ENCODE results near the gene WFIKKN2.

Gene WFIKKN2

DNA sequence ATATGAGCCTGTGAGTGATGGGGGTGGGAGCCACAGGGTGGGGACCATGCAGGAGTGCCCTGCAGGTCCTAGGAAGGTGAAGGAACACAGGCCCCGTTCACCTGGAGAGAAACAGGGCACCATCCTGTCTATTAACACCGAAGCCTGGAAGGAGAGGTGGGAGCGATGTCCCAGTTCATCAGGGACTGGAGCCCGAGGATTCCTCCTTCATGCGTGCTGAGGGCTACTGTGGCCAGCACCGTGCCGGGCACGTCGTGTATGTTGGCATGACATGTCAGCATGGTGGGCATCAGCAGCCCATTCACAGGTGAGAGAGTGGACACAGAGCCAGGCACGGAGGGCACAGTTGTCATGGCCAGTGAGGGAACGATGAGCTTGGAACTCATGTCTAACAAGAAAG, 1.4 kb downstream of the WFIKKN2 start:
- no peak for DNase-seq

DNA sequence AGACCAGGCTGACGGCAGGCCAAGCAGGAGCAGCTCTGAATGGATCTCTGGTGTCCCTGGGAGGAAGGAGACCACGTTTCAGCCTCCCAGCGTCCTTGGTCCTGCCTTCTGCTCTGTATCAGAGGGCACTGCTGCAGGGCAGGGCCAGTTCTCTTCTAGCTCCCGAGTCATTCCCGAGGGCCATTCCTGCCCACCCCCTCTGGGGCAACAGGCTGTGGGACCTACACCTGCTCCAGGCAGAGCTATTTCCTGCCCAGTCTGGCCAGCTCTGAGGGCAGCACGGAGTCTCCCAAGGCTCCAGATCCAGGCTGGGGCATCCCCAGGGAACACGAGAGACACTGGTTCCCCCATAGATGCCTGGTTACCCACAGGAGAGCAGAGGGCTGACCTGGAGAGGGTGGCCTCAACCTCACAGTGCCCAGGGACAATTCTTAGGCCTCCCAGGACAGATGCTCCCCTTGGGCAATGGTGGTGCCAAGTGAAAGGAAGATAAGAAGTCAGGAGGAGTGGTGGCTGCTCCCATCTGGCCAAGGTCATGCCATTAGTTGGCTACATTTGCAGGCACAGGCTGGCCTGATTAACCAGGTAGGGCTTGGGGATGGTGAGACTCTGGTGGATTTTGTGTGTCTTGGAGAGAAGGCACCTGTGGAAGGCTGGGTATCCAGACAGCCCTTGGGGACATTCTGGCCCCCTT, 2.0 kb downstream of the WFIKKN2 start:
- DNase-seq = no peak

DNA sequence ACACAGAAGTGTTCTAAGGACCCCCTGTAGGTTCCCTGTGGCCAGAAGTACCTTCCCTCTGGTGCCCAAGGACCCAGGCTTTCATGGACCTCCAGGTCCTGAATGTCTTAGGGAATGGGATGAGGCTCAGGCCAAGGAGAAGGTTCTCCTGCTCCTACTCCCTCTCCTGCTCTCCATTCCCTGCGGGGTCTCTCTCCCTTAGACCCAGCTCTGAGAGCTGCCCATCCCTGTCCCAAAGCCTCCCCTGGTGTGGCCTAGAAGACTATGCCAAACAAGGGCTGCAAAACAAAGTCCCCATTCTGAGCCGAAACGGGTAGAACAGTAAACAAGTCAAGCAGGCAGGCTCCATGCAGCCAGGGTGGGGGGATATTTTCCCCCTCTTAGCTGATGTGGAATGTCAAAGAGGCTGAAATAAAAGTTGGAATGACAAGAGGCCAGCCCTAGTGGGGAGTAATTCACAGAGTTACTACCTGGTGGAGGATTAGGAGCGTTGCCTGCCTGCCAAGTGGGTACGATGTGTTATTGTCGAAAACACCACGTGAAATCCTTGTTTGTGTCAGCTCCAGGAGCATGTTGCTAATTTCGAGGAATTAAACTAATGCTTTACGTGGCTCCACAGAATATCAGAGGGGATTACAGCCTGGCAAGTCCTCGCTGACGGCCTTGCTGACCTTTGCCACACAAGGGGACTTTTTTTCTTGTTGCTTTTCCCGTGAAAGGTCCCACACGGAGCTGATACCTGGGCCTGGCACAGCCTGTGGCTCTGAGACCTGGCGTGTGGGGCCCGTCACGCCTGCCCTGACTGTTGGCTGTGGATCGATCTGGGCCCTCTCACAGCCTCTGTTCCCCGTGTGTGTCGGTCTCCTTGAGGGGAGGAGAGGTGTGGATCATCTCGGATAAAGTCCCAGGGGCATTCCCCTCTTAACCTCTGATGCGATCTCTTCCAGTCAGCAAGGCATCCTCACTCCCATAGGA, 2.9 kb downstream of the WFIKKN2 start:
- DNase-seq = no peak

DNA sequence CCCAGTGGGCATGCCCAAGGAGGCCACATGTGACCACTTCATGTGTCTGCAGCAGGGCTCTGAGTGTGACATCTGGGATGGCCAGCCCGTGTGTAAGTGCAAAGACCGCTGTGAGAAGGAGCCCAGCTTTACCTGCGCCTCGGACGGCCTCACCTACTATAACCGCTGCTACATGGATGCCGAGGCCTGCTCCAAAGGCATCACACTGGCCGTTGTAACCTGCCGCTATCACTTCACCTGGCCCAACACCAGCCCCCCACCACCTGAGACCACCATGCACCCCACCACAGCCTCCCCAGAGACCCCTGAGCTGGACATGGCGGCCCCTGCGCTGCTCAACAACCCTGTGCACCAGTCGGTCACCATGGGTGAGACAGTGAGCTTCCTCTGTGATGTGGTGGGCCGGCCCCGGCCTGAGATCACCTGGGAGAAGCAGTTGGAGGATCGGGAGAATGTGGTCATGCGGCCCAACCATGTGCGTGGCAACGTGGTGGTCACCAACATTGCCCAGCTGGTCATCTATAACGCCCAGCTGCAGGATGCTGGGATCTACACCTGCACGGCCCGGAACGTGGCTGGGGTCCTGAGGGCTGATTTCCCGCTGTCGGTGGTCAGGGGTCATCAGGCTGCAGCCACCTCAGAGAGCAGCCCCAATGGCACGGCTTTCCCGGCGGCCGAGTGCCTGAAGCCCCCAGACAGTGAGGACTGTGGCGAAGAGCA, 4.4 kb downstream of the WFIKKN2 start:
- no peak for DNase-seq

DNA sequence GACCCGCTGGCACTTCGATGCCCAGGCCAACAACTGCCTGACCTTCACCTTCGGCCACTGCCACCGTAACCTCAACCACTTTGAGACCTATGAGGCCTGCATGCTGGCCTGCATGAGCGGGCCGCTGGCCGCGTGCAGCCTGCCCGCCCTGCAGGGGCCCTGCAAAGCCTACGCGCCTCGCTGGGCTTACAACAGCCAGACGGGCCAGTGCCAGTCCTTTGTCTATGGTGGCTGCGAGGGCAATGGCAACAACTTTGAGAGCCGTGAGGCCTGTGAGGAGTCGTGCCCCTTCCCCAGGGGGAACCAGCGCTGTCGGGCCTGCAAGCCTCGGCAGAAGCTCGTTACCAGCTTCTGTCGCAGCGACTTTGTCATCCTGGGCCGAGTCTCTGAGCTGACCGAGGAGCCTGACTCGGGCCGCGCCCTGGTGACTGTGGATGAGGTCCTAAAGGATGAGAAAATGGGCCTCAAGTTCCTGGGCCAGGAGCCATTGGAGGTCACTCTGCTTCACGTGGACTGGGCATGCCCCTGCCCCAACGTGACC, 5.0 kb downstream of the WFIKKN2 start:
- no peak for DNase-seq

DNA sequence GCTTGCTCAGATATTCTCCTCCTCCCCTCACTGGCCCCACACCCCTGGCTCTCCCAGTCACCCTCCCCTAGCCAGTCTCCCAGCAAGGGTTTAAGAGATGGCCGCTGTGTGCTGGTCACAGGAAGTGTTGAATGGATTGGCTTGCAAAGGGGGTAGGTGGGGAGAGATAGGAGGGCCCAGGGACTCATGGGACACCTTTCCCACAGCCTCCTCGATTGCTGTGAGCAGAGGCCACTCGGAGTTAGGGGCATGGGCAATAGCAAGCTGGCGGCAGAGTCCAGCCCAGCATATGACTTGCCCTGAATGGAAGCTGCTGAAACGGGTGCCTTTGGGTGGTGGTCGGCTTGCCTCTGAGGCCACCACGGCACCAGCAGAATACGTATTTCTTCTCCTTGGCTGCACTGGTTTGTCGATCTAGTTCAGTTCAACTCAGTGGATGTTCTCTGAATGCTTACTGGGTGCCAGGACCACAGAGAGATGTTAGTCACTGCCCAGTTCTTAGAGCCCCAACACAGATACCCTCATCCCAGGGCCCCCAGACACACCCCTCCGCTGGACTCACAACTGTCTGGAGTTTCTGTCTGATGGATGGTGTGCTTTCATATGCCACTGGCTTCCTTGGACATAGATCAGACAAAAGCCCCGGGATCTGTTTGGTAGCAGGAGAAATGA, 6.0 kb downstream of the WFIKKN2 start:
- no peak for DNase-seq

DNA sequence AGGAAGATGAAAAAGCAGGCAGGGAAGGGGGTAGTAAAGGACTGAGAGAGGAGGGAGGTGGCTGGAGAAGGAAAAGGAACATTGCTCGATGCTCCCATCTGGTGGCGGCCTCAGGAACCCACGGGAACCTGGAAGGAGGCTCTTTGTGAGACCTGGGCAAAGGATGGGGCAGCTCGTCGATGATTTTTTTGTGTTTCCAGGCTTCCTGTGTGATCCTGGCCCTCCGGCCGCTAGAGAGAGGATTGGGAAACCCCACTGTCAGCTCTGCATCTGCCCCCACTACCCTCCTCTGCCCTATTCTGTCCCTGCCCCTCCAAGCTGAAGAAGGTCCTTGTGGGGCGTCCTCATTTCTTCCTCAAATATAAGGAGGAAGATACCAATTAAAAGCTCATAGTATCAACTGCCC, 6.6 kb downstream of the WFIKKN2 start:
- peak; percentile 45 for DNase-seq

DNA sequence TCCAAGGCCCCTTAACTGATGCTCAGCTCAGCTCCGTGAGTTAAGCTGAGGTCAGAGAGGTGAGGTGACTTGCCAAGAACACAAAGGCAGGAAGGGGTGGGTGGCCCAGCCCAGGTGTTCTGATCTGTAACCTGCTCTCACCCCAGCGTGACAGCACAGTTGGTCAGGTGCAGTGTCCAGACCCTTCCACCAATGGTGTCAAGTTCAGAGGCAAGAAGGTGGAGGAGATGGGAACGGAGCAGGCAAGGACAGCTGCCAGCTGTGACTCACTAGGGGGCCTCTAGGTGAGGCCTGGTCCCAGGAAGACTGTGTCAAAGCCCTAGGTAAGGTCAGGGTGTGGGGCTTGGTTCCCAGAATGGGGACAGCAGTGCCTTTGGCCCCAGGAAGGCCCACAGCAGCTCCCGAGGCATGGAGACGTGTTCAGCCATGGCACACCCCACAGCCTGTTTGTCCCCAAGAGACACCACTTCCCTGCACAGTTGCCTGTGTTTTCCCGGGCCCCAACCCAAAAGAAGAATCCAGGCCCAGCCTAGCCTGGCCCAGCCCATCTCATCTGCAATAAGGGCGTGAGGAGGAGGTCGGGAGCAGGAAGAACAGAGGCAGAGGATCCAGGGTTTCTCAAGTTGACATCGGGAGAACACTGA, 7.2 kb downstream of the WFIKKN2 start:
- no peak for DNase-seq

DNA sequence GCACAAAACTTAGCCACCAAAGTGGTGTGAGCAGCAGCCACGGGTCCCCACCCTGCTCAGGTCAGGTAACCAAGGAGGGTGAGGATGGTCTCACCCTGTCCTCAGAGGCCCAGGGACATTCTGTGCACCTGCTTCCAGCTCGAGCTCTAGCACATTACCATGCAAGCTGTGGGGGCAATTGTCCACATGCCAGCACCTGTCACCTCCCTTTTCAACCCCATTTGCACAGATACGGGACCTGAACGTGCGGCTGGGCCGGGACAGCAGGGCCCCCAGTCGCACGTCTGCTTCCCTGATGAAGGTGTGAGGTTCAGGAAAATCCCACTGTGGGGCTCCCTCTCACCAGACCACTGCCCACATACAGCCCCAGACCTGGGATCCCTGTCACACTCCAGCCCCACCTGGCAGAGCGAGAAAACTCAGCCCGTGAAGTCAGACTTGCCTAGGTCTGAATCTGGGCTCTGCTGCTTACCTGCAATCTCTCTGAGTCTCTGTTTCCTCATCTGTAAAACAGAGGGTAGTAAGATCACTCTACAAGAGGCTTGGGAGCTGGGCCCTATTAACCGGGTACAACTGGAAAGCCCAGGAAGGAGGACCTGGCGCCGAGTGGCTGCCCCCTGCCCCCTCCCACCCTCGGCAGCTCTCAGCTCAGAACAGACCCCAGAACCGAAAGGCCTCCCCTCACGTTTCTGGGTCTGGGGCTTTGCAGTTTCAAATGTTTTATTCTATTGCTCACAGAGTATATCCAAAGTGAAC, 7.9 kb downstream of the WFIKKN2 start:
- no peak for DNase-seq

DNA sequence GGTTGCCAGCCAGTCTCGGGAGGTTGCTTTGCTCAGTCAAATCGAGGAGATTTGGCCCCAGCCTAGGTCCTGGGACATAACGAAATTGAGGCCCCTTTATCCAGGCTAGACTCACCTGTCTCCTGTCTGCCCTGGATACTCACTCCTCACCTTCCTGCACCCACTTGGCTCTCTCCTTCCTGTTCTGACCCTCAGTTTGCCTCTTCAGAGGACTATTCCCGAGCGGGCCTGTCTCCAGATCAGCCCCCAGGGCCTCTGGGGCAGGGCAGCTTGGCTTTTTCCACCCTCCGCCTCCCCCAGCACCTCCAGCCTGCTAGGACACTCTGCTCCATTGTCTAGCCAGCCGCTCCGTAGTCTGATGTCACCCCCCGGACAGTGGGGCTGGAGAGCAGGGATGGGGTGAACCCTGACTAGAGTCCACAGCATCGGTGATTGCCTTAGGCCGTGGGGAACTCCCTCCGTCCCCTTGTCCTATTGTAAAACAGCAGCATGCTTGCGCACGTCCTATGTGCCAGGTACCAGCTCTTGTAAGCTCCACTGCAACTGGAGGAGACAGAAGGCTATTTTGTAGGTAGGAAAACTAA, 8.8 kb downstream of the WFIKKN2 start:
- DNase-seq = no peak

DNA sequence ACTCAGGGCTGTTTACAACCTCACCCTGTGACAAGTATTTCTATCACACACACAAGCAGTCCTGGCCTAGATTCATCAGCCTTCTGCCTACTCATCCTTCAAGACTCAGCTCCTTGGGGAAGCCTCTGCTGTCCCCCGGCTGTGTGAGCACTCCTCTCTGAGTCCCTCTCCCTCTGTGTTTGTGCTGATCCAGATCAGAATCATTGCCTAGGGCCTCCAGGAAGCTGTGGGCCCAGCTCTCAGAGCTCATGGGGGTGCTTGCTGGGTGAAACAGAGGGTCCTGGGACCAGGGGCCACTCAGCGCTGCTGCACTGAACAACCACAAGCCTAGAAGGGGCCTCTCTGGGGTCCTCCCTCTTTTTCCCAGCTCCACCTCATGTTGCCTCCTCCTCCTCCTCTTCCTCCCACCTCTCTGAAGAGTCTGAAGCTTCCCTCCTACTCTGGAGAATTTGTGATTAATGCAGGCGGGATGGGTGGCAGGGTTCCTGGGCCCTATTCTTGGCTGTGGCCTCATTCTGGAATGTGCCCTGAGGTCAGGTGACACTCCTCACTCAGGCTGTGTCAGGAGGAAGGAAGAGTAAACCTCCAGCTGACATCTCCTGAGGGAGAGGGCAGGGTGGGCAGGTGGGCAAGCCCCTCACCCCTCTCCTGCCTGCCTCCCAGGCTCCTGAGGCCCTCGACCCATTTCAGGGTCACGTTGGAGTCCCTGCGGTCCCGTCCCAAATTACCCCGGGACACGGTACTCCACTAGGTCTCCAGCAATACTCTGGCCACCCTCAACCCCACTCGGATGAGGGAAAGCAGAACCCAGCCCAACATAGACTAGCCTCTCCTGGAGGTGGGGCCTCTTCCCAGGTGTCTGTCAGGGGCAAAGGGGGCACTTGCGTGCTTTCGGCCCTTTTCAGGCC, 10.1 kb downstream of the WFIKKN2 start:
- no peak for DNase-seq

DNA sequence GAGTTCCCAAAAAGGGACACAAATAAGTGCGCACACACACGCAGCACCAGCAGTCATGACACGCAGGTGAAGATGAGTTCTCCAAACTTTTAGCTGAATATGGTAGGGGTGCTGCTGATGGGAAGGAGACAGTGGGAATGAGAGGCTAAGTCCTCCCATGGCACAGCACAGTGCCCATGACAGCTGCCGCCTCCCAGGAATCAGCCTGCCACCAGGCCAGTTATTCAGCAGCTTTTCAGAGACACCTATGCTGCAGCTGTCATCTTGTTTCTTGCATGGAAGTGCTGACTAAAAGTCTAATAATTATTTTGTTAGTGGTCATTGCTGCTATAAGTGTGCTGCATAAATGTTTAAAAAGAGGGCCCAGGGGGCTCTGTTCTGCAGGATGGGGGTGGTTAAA, 12.2 kb downstream of the WFIKKN2 start:
- DNase-seq = no peak

DNA sequence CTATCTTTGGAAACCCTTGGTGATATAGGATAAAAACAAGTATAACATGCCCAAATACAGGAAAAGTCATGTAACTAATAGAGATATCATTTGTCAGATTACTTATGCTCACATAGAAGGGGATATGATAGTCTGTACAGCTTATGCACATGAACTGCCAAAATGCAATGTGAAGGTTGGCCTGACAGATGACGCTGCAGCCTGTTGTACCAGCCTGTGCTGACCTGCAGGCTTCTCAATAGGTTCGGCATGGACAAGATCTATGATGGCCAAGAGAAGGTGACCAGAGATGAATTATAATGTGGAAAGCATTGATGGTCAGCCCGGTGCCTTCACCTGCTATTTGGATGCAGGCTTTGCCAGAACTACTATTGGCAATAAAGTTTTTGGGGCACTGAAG, 12.7 kb downstream of the WFIKKN2 start:
- no peak for DNase-seq

DNA sequence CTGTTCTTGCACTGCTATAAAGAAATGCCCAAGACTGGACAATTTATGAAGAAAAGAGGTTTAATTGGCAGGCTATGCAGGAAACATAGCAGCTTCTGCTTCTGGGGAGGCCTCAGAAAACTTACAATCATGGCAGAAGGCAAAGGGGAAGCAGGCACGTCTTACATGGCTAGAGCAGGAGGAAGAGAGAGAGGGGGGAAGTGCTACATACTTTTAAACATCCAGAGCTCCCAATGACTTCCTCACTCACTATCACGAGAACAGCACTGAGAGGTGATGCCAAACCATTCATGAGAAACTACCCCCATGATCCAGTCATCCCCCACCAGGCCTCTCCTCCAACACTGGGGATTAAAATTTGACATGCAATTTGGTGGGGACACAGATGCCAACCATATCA, 13.3 kb downstream of the WFIKKN2 start:
- DNase-seq = no peak

DNA sequence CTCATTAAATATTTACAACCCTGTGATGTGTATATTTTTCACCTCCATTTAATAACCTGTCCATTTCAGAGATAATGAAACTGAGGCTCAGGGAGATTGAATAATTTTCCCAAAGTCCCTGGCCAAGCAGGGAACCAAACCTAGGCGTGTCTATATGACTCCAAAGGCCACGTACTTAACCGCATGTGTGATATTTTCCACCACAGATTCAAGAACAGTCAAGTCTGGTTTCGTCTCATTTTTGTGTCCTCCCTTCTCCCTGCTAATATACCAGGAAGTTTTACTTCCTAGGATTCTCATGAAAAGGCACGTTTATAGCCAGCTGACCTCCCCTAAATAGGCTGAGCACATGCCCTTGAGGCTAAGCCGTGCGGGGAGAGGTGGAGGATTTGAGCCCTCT, 15.3 kb downstream of the WFIKKN2 start:
- DNase-seq = no peak

DNA sequence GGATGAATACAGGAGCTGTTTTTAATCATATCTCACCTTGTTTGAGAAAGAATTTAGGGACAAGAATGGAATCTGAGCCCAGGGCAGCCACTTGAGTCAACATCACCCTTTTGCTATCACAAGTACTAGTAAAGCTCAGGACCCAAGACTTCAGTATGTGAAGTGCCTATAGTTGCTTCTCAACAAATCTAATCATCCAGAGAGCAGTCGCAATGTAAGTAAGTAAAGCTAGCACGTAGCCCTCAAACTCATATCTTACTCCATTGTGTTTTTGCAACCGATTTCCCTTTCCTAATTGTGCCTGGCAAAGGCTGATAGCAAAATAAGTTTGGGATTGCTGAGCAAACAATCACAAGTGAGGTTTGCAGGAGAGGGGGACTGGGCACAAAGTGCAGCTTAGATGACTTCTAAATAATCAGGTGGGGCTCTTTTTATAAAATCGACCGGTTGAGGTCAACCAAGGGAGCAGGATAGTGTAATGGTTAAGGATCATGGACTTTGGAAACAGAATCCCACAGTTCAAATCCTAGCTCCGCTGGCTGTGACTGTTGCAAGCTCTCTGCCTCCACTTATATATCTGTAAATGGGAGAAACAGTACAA, 17.7 kb downstream of the WFIKKN2 start:
- no peak for DNase-seq

DNA sequence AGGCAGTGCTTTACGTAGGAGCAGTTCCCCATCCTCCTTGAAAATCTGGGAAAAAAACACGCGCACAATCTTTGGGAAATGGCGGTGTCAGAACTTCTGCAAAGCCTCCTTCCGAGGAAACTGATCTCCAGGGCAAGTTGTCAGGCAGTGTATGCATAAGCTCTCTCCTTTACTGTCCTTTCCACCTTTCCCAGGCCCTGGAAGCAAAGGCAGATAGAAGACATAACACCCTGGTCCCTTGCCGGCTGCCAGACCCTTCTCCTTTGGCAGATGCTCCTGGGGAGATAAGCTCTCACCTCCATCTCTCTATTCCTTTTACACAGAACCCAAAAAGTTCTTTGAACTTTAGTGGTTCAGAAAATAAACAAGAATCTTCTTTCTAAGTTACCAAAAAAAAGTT, 18.4 kb downstream of the WFIKKN2 start:
- DNase-seq = no peak

DNA sequence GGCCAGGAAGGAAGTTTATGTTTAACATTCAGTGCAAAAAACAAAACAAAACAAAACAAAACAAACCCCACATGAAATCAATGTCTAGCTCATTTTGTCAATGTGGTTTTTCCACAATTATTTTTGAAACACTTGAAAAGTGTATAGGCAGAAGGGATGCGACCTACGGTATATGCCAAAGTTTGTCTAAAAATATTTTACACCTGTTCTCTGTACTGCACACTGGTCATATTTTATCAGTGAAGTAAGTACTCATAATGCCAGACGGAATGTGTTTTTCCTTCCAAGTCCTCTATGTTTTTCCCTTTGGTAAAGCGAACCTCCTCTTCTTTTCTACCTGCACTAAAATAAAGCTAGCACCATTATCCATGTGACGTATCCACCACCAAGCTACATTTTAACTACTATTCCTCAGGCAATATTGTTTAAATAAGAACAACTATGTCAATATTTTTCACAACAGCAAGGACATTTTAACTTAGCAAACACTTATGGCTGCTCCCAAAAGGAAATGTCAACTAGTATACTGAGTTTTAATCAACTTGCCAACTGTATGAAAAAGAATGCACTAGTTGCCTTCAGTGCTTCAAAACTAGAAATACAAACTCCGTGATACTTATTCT, 20.4 kb downstream of the WFIKKN2 start:
- no peak for DNase-seq

DNA sequence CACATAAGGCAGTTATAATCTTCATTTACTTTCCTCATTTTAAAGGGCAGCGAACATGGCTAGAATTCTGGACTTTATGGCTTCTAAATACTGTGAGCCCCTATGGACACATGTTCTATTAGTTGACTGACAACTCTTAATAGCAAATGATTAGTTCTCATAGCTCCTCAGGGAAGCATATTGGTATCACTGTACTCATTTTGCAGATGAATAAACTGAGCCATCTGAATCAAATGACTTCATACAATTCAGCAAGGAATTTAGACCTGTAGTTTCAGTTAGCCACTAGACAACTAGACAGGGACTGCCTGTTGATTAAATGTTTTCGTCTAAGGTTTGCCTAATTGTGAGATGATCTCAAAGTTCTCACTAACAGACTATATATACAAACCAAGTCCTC, 21.0 kb downstream of the WFIKKN2 start:
- no peak for DNase-seq
